K562 (cell line): ENCODE measurements around the gene ZNF335. TPM values are rescaled to one million over a fixed set of nuclear protein-coding genes. Genes with fewer than 3 reads are reported as not detected.

Experiments used
- CSDE1 ChIP-seq, 2 experiments: fragments of 450-650 bp; IDR thresholded peaks; 2 replicates each; pipeline ENCODE4 v1.6.1; 2016; ENCODE audit warnings: mild to moderate bottlenecking in 1 of 2
- E2F3 ChIP-seq: fragments of 250-450 bp; sonication (Bioruptor Pico); IDR thresholded peaks from 2 replicates; pipeline ENCODE4 v1.4.0; 2020; ENCODE audit warnings: mild to moderate bottlenecking
- EHMT2 ChIP-seq: fragments of 450-650 bp; IDR thresholded peaks from 2 replicates; pipeline ENCODE4 v1.6.1; 2018; ENCODE audit warnings: antibody characterized with exemption
- HMG20A ChIP-seq: fragments of 450-650 bp; formaldehyde crosslinking; conservative IDR thresholded peaks from 2 replicates; pipeline ENCODE4 v1.4.0; 2020; ENCODE audit warnings: mild to moderate bottlenecking, mixed read lengths
- KAT7 ChIP-seq: sonication (generic); formaldehyde crosslinking; IDR thresholded peaks from 2 replicates; pipeline ENCODE4 v1.8.0; 2022; ENCODE audit warnings: missing genetic modification reagents, mild to moderate bottlenecking, borderline replicate concordance
- PHB2 ChIP-seq: fragments of 450-650 bp; IDR thresholded peaks from 2 replicates; pipeline ENCODE4 v1.6.1; 2017; ENCODE audit warnings: low read depth
- REST ChIP-seq, 2 experiments: fragments of 450-650 bp; formaldehyde crosslinking in 1 of 2; IDR thresholded peaks; 2 replicates each; pipeline versions ENCODE4 v1.4.0 to v1.6.1; 2014 to 2020; ENCODE audit warnings: mild to moderate bottlenecking in 2 of 2, borderline replicate concordance in 1 of 2, low read depth in 1 of 2
- TRIM25 ChIP-seq: fragments of 450-650 bp; IDR thresholded peaks from 2 replicates; pipeline ENCODE4 v1.7.0; 2016; ENCODE audit warnings: borderline replicate concordance
- USF1 ChIP-seq: sonication (generic); formaldehyde crosslinking; IDR thresholded peaks from 2 replicates; pipeline ENCODE4 v1.9.0; 2022; ENCODE audit warnings: mild to moderate bottlenecking, missing genetic modification reagents
- WHSC1 ChIP-seq: IDR thresholded peaks from one replicate; pipeline ENCODE4 v1.6.1; 2012; ENCODE audit warnings: low read length, control low read depth, inconsistent platforms
- ZBTB33 ChIP-seq: sonication (generic); formaldehyde crosslinking; IDR thresholded peaks from 2 replicates; pipeline ENCODE4 v1.8.1; 2023; ENCODE audit warnings: mild to moderate bottlenecking, missing genetic modification reagents
- ZNF512 ChIP-seq: IDR thresholded peaks from 2 replicates; pipeline ENCODE4 v1.6.1; 2016; ENCODE audit warnings: missing genetic modification characterization, missing compliant biosample characterization
- polyA plus RNA-seq, 8 experiments: library from polyadenylated mRNA; depleted of rRNA in 4 of 8; stranded (reverse) in 5 of 8; unstranded in 3 of 8; fragments of >200 nt; fragmentation: Nextera tagmentation in 2 of 8; fragmentation: Illumina TruSeq in 1 of 8; extraction: Ambion mirVana in 2 of 8; extraction: Trizol in 1 of 8; gene quantifications; 2 replicates each; pipeline versions ENCODE4 v1.2.1 to v1.2.3, GENCODE V29; 2011 to 2014; ENCODE audit warnings: inconsistent platforms in 1 of 8, missing spikeins in 1 of 8
- total RNA-seq, 7 experiments: library from RNA; depleted of rRNA in 6 of 7; stranded (reverse); fragments of >200 nt in 6 of 7; fragmentation: Illumina TruSeq in 2 of 7; extraction: Trizol in 2 of 7; gene quantifications; 2 replicates each; pipeline versions ENCODE4 v1.2.1 to v1.2.3, GENCODE V29; 2011 to 2021; ENCODE audit warnings: low replicate concordance in 1 of 7

The ZNF335 gene
- total and polyA plus RNA-seq, 9 of the 15 experiments (the other 6 are each of a cell fraction or from before 2014, with no cell fraction given): 0.39 to 16.0 (median 7.6) TPM

- TF ChIP-seq ZNF512 (tag): no peak
- no peak for TF ChIP-seq E2F3
- no peak for TF ChIP-seq EHMT2
- no peak for TF ChIP-seq KAT7 (CRISPR knock-in tag)
- no peak for TF ChIP-seq ZBTB33
- no peak for TF ChIP-seq CSDE1 (IDR thresholded peaks at IDR 0.05)
- no peak for TF ChIP-seq WHSC1
- TF ChIP-seq USF1 (CRISPR knock-in tag): no peak
- no peak for TF ChIP-seq REST (IDR thresholded peaks at IDR 0.05; ENCODE audit: borderline replicate concordance)
- no peak for TF ChIP-seq REST (CRISPR knock-in tag; IDR thresholded peaks at IDR 0.05; ENCODE audit: low read depth)
- no peak for TF ChIP-seq HMG20A
- TF ChIP-seq PHB2: no peak
- no peak for TF ChIP-seq TRIM25
Measured at GRCh38 chr20:45949542-45950329, 22.3 kb downstream of the ZNF335 start (continued).
